Caco-2 (cell line): ENCODE measurements around the gene MBNL2. TPM values are rescaled to one million over a fixed set of nuclear protein-coding genes. Genes with fewer than 3 reads are reported as not detected.

Source experiments
- BruUV-seq: library from RNA; stranded (reverse); fragments of 400-500 nt; replicated peaks from 2 replicates; lab custom pipeline; 2021; lab: Mats Ljungman, UMichigan
- CTCF ChIA-PET: fragments of 300-600 bp; sonication (Branson Sonifier 250); formaldehyde crosslinking; loops from one replicate; lab custom pipeline; 2022; ENCODE audit warnings: antibody characterized with exemption; lab: Charles Lee
- POLR2A ChIA-PET: fragments of 300-600 bp; sonication (Branson Sonifier 250); formaldehyde crosslinking; loops from one replicate; lab custom pipeline; 2022; ENCODE audit warnings: antibody characterized with exemption; lab: Charles Lee
- DNase-seq, 2 experiments: peaks; one replicate each; pipeline versions ENCODE4 v3.0.0 to v3.0.0-alpha.2; 2020 to 2022
- H3K27me3 ChIP-seq: replicated peaks from 2 replicates; pipeline ENCODE4 v1.6.0; 2011; ENCODE audit warnings: low read length; ENCODE audit not compliant: control insufficient read depth, insufficient read depth
- H3K36me3 ChIP-seq: 2 replicates; pipeline ENCODE4 v1.5.1; 2011; ENCODE audit warnings: low read length; ENCODE audit not compliant: control insufficient read depth, insufficient read depth
- H3K4me1 ChIP-seq: fragments of 250-450 bp; sonication (Bioruptor Pico); 2 replicates; pipeline ENCODE4 v1.5.1; 2020; ENCODE audit warnings: mild to moderate bottlenecking
- H3K4me3 ChIP-seq: 2 replicates; pipeline ENCODE4 v1.5.1; 2011; ENCODE audit warnings: low read depth, mild to moderate bottlenecking, control low read depth, low read length
- H3K9me3 ChIP-seq: fragments of 250-450 bp; sonication (Bioruptor Pico); 2 replicates; pipeline ENCODE4 v1.5.1; 2020; ENCODE audit warnings: mild to moderate bottlenecking, moderate library complexity
- H3K27ac Mint-ChIP-seq: one replicate; pipeline ENCODE4 v1.8.0; 2022; ENCODE audit warnings: mixed read lengths; ENCODE audit not compliant: unreplicated experiment
- H3K27me3 Mint-ChIP-seq: one replicate; pipeline ENCODE4 v1.8.0; 2022; ENCODE audit warnings: mixed read lengths; ENCODE audit not compliant: insufficient read depth, unreplicated experiment
- H3K36me3 Mint-ChIP-seq: one replicate; pipeline ENCODE4 v1.8.0; 2022; ENCODE audit warnings: mild to moderate bottlenecking, mixed read lengths; ENCODE audit not compliant: insufficient read depth, unreplicated experiment
- H3K4me1 Mint-ChIP-seq: one replicate; pipeline ENCODE4 v1.8.0; 2022; ENCODE audit warnings: low read depth, mixed read lengths; ENCODE audit not compliant: unreplicated experiment
- H3K4me3 Mint-ChIP-seq: one replicate; pipeline ENCODE4 v1.8.0; 2022; ENCODE audit warnings: mild to moderate bottlenecking, moderate library complexity, mixed read lengths; ENCODE audit not compliant: unreplicated experiment
- H3K9me3 Mint-ChIP-seq: one replicate; pipeline ENCODE4 v1.8.0; 2022; ENCODE audit warnings: mixed read lengths; ENCODE audit not compliant: unreplicated experiment
- intact Hi-C: fragments of 100-400 bp; cut with micrococcal nuclease; formaldehyde crosslinking; loops from one replicate; pipeline ENCODE4 v1.10.0; 2022; ENCODE audit not compliant: unreplicated experiment
- total RNA-seq: library from RNA; stranded (reverse); gene quantifications from 2 replicates; pipeline ENCODE4 v1.2.3, GENCODE V29; 2022
- TF ChIP-seq, protein P1 (sequence below), 2 experiments: fragments of 200-600 bp in 1 of 2; IDR thresholded peaks; 1 replicate in 1 of 2; 2 replicates in 1 of 2; pipeline versions ENCODE4 v1.5.1 to v1.8.0; 2011 to 2022; ENCODE audit warnings: antibody characterized with exemption in 1 of 2, control low read depth in 1 of 2, inconsistent platforms in 1 of 2, low read depth in 1 of 2, low read length in 1 of 2, mild to moderate bottlenecking in 1 of 2, moderate library complexity in 1 of 2; ENCODE audit not compliant: insufficient read depth in 1 of 2, severe bottlenecking in 1 of 2, unreplicated experiment in 1 of 2

Gene MBNL2
- total RNA-seq, 1 experiment from 2014 or later, result 41.6 TPM

DNA sequence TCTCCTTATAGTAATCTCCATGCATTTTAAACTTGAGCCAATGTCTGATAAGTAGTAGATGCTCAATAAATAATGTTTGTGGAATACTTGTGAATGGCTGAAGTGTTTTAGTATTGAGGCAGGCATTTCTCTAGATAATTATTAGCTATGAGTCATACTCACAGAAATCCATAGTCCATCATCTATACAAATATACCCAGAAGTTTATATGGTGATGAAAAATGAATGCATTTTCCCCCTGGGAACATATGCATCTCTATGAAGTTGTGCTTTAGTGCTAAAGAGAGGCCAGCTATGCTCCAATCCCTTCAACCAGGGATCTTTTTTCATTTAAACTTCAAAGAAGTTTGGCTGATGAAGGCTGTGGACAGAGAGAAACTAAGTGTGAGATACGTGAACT, 17.2 kb downstream of the MBNL2 start:
- Histone ChIP-seq H3K4me3 (no peak overlapping the region), H3K27me3 (no peaks in the 10 kb centered on the region), H3K4me1 (peaks cover 31% of the 10 kb centered on the region), H3K36me3 (0 out of 2 replicates have a peak, but pooled peaks cover 7% of the 10 kb centered on the region), H3K9me3 (no peaks in the 10 kb centered on the region)
- Mint-ChIP-seq H3K4me1 (peaks cover 47% of the 10 kb centered on the region), H3K36me3 (peaks cover 35% of the 10 kb centered on the region), H3K27me3 (no peaks in the 10 kb centered on the region), H3K27ac (no peak overlapping the region), H3K4me3 (no peak overlapping the region), H3K9me3 (no peaks in the 10 kb centered on the region)
- TF ChIP-seq, protein P1, sequence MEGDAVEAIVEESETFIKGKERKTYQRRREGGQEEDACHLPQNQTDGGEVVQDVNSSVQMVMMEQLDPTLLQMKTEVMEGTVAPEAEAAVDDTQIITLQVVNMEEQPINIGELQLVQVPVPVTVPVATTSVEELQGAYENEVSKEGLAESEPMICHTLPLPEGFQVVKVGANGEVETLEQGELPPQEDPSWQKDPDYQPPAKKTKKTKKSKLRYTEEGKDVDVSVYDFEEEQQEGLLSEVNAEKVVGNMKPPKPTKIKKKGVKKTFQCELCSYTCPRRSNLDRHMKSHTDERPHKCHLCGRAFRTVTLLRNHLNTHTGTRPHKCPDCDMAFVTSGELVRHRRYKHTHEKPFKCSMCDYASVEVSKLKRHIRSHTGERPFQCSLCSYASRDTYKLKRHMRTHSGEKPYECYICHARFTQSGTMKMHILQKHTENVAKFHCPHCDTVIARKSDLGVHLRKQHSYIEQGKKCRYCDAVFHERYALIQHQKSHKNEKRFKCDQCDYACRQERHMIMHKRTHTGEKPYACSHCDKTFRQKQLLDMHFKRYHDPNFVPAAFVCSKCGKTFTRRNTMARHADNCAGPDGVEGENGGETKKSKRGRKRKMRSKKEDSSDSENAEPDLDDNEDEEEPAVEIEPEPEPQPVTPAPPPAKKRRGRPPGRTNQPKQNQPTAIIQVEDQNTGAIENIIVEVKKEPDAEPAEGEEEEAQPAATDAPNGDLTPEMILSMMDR (IDR thresholded peaks at IDR 0.05; ENCODE audit: insufficient read depth in 1 of 2, low read depth in 1 of 2, low read length in 1 of 2, severe bottlenecking in 1 of 2, unreplicated experiment in 1 of 2), result no peak
- DNase-seq, result no peak
- BruUV-seq, result no TSS peak
- ChIA-PET POLR2A (no interaction called here), CTCF (no interaction called here)
- intact Hi-C loops, result no loop called here

GRCh38 chr13:97239943-97240787, 18.0 kb downstream of the MBNL2 start:
- no peaks in the 10 kb centered on the region for H3K9me3 Mint-ChIP-seq
- no peak overlapping the region for H3K4me3 Mint-ChIP-seq
- Histone ChIP-seq H3K27me3 (no peaks in the 10 kb centered on the region), H3K36me3 (0 out of 2 replicates have a peak, but pooled peaks cover 7% of the 10 kb centered on the region), H3K4me3 (no peak overlapping the region), H3K9me3 (no peaks in the 10 kb centered on the region), H3K4me1 (peaks cover 32% of the 10 kb centered on the region)
- intact Hi-C loops, result no loop called here
- peaks cover 47% of the 10 kb centered on the region for H3K4me1 Mint-ChIP-seq
- ChIA-PET POLR2A (no interaction called here), CTCF (interaction anchor here (1.2 kb wide), 1 partner anchor 28 kb away, joined by 3 read pairs; no protein-coding TSS in a partner anchor)
- no peak overlapping the region for H3K27ac Mint-ChIP-seq
- no peaks in the 10 kb centered on the region for H3K27me3 Mint-ChIP-seq
- TF ChIP-seq, protein P1 (IDR thresholded peaks at IDR 0.05; ENCODE audit: insufficient read depth in 1 of 2, low read depth in 1 of 2, low read length in 1 of 2, severe bottlenecking in 1 of 2, unreplicated experiment in 1 of 2), result no peak
- no peak for DNase-seq
- peaks cover 28% of the 10 kb centered on the region for H3K36me3 Mint-ChIP-seq
- BruUV-seq, result no TSS peak

DNA sequence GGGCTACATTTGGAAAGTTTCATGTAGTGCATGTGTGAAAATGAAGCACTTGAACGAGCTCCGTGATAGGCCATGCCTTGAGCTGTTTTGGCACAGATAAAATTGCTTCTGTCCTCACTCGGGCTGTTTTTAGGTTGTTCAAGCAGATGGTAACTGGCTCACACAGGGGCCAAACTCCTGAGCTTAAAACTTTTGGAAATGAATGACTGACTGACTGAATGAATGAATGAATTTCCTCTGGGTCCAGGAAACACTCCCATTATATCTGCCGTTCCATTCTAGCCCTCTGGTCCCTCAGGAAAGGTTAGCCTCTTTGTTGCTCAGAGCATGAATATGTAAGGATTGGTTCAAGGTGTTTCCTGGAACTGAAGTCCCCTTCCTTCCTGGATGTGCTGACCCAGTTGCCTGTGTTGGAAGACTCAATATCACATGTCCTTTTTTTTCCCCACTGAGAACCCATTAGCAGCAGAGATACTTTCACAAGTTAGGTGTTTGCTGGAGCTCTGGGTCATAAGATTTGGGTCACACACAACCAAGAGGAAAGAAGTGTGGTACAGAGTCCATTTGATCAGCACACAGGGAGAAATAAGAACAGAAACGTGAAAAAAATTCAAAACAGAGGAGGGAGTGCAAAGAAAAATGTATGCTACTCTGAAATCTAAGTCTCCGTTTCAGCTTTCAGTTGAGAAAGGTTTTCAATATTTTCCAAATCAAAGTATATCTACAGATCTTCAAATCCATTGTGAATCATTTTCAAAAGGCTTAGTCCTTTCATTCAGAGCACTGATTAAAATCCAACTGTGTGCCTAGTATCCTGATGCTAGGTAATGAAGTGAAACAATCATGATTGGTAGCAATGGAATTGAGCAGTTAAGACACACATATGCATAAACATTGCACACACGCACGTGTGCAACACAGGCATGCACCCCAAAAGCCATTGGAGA, 18.9 kb downstream of the MBNL2 start:
- H3K4me3 ChIP-seq, result no peak overlapping the region
- CTCF ChIA-PET, result interaction anchor here (1.2 kb wide), 1 partner anchor 28 kb away, joined by 3 read pairs; no protein-coding TSS in a partner anchor
- intact Hi-C loops, result no loop called here
- Mint-ChIP-seq H3K4me1 (peaks cover 50% of the 10 kb centered on the region), H3K27me3 (no peaks in the 10 kb centered on the region), H3K27ac (no peak overlapping the region), H3K4me3 (no peak overlapping the region), H3K9me3 (no peaks in the 10 kb centered on the region), H3K36me3 (peaks cover 19% of the 10 kb centered on the region)
- POLR2A ChIA-PET, result no interaction called here
- DNase-seq, result no peak
- TF ChIP-seq, protein P1 (IDR thresholded peaks at IDR 0.05; ENCODE audit: insufficient read depth in 1 of 2, low read depth in 1 of 2, low read length in 1 of 2, severe bottlenecking in 1 of 2, unreplicated experiment in 1 of 2), result no peak
- H3K9me3 ChIP-seq, result no peaks in the 10 kb centered on the region; the same call in 1 of the 2 replicates
- peaks cover 41% of the 10 kb centered on the region for H3K4me1 ChIP-seq
- BruUV-seq, result no TSS peak
- no peaks in the 10 kb centered on the region for H3K27me3 ChIP-seq
- H3K36me3 ChIP-seq, result 0 out of 2 replicates have a peak, but pooled peaks cover 7% of the 10 kb centered on the region
